ENCODE data around the gene YY1AP1. TPM values are rescaled to one million over a fixed set of nuclear protein-coding genes. Genes with fewer than 3 reads are reported as not detected.
"Not testable (repeated sequence)": the region's sequence is repeated elsewhere in the genome, so short reads cannot be mapped to it uniquely, and the experiment has no call there.

YY1AP1 gene
- total and polyA plus RNA-seq, 4 experiments from 2014 or later, result 20.6 to 102 (median 74.4) TPM

DNA sequence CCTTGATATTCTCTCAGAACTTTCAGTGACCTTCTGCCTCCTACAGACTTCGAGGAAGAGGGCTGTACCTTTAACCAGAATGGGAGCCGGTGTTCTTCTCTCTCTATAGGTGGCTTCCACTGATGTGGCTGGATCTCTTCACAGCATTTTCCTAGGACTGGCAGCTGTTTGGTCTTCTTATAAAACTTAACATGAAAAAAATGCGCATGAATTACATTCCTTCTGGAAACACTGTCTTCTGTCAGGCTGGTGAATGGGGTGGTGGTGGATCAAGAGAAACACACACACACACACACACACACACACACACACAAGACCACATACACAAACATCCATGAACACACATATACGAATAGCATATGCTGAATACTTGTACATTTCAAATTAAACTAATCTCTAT lies 27.3 kb downstream of the YY1AP1 start:
- not testable (repeated sequence) for H3K4me3 Mint-ChIP-seq, H3K27ac Mint-ChIP-seq

DNA sequence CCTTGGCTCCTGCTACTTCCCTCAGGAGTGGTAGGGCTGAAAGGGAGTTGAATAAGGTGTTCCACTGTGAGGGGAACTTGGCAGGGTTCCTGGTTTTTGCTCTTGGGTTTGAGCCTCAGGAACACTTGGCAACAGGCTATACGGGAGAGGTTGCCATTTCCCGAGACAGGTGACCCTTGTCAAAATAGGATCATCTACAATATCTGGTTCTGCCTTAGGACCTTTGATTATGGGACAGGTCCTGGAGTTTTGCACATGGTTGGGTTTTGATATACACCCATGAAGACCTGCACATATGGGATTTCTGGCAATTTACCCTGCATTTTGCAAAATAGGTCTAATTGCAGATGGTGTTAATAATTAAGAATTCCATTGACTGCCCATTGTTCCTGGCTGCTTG lies 31.1 kb downstream of the YY1AP1 start:
- intact Hi-C loops (cut with micrococcal nuclease), result no loop called here
- DNase-seq, result no peak
- H3K27ac ChIP-seq (ENCODE audit: low read depth, low read length), result no peak overlapping the region
- H3K36me3 ChIP-seq (ENCODE audit: insufficient read depth, low read length), result peaks cover 31% of the 10 kb centered on the region
- Mint-ChIP-seq H3K4me1 (no peaks in the 10 kb centered on the region), H3K9me3 (peaks cover 0 to 2% (median 0%) of the 10 kb centered on the region in 8 donors), H3K4me3 (no peak overlapping the region), H3K36me3 (peaks cover 40% of the 10 kb centered on the region in 2 donors), H3K27ac (no peak overlapping the region), H3K27me3 (no peaks in the 10 kb centered on the region)
- H3K4me3 ChIP-seq (ENCODE audit: low read length in 2 of 2), result no peak overlapping the region
- H3K9me3 ChIP-seq (ENCODE audit: control insufficient read depth in 1 of 2, low read length in 2 of 2), result no peaks in the 10 kb centered on the region
- POLR2A ChIA-PET (ENCODE audit: partially characterized antibody), result no interaction called here
- CTCF ChIA-PET (ENCODE audit: partially characterized antibody), result no interaction called here
- H3K4me1 ChIP-seq (ENCODE audit: insufficient read depth, low read length), result no peaks in the 10 kb centered on the region
- H3K27me3 ChIP-seq (ENCODE audit: insufficient read depth, low read length), result no peaks in the 10 kb centered on the region

More for the DNA sequence above, 27.3 kb downstream of the YY1AP1 start:
- H3K4me1 ChIP-seq (ENCODE audit: insufficient read depth, low read length); H3K4me1 Mint-ChIP-seq; CTCF ChIA-PET (ENCODE audit: partially characterized antibody); H3K27me3 Mint-ChIP-seq; intact Hi-C loops (cut with micrococcal nuclease); H3K27ac ChIP-seq (ENCODE audit: low read depth, low read length); DNase-seq; POLR2A ChIA-PET (ENCODE audit: partially characterized antibody); H3K27me3 ChIP-seq (ENCODE audit: insufficient read depth, low read length); H3K9me3 ChIP-seq (ENCODE audit: control insufficient read depth in 1 of 2, low read length in 2 of 2); H3K9me3 Mint-ChIP-seq; H3K4me3 ChIP-seq (ENCODE audit: low read length in 2 of 2): not testable (repeated sequence)
- peaks cover 43% of the 10 kb centered on the region for H3K36me3 ChIP-seq (ENCODE audit: insufficient read depth, low read length)
- peaks cover 47 to 54% of the 10 kb centered on the region in 2 donors for H3K36me3 Mint-ChIP-seq

DNA sequence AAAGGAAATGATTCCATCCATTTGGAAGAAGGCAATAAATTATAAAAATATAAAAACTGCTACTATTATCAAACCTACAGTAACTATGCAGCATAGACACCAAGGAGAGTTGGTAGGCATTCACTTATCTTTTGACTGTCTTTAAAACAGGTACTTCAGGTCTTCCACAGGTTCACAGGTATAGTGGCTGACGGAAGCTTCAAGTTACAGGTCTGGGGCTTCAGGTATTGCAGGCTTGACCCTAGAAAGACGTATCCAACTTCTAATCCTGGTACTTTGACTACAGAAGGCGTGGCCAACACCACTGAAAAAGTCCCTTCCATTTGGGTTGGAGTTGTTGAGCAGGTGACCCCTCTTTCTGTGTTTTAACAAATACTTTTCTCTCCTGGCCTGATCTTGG lies 35.6 kb downstream of the YY1AP1 start:
- Mint-ChIP-seq H3K4me3 (no peak overlapping the region), H3K4me1 (no peaks in the 10 kb centered on the region), H3K9me3 (no peaks in the 10 kb centered on the region), H3K36me3 (peaks cover 2 to 3% of the 10 kb centered on the region in 2 donors), H3K27ac (no peak overlapping the region), H3K27me3 (peaks cover 0 to 2% of the 10 kb centered on the region in 2 donors)
- no peaks in the 10 kb centered on the region for H3K27me3 ChIP-seq (ENCODE audit: insufficient read depth, low read length)
- DNase-seq, result no peak
- no peaks in the 10 kb centered on the region for H3K36me3 ChIP-seq (ENCODE audit: insufficient read depth, low read length)
- no peak overlapping the region for H3K27ac ChIP-seq (ENCODE audit: low read depth, low read length)
- no peak overlapping the region for H3K4me3 ChIP-seq (ENCODE audit: low read length in 2 of 2)
- ChIA-PET POLR2A (ENCODE audit: partially characterized antibody) (no interaction called here), CTCF (ENCODE audit: partially characterized antibody) (no interaction called here)
- H3K4me1 ChIP-seq (ENCODE audit: insufficient read depth, low read length), result no peaks in the 10 kb centered on the region
- H3K9me3 ChIP-seq (ENCODE audit: control insufficient read depth in 1 of 2, low read length in 2 of 2), result no peaks in the 10 kb centered on the region
- intact Hi-C loops (cut with micrococcal nuclease), result no loop called here

DNA sequence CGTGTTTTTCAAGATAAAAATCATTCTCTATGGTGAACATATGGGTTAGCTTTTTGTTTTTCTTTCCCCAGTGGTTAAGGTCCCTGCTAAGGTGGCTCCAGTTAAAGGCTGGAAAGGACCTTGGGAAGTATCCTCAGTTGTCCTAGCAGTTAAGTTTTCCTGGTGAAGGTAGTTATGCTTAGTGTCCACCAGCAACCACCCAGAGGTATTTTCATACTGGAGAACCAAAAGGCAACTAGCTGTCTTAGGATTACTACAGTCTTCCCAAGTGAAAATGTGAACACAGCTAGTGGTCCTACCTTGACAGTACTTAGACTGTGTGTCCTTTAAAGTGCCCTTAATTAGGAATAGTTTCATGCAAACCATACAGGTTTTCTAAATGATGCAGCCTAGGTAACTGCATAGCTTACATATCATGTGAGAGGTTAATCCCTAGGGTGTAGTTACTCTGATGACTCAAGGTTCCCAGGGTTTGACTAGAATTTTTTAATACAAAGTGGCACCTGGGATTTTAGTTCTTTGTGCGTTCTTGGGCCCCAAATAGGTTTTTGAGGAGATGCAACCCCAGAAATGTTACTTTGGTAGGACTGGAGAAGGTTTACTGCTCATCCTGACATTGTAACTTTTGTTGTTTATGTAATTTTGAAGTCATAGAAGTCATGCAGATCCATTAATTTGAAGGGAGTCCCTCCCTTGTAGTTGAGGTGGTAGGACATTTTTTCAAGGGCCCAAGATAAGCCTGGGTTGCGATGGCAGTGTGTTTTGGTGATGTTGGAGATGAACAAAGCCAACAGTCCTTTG lies 36.5 kb downstream of the YY1AP1 start:
- peak overlapping the region in 1 of 7 donors; percentile 0 for H3K27ac Mint-ChIP-seq
- CTCF ChIA-PET (ENCODE audit: partially characterized antibody), result no interaction called here
- no peaks in the 10 kb centered on the region for H3K36me3 ChIP-seq (ENCODE audit: insufficient read depth, low read length)
- H3K4me1 Mint-ChIP-seq, result no peaks in the 10 kb centered on the region
- POLR2A ChIA-PET (ENCODE audit: partially characterized antibody), result no interaction called here
- H3K36me3 Mint-ChIP-seq, result peaks cover 0 to 3% of the 10 kb centered on the region in 2 donors
- no peak overlapping the region for H3K27ac ChIP-seq (ENCODE audit: low read depth, low read length)
- no peak overlapping the region for H3K4me3 Mint-ChIP-seq
- H3K27me3 ChIP-seq (ENCODE audit: insufficient read depth, low read length), result no peaks in the 10 kb centered on the region
- peaks cover 0 to 2% of the 10 kb centered on the region in 2 donors for H3K27me3 Mint-ChIP-seq
- no peaks in the 10 kb centered on the region for H3K4me1 ChIP-seq (ENCODE audit: insufficient read depth, low read length)
- H3K9me3 ChIP-seq (ENCODE audit: control insufficient read depth in 1 of 2, low read length in 2 of 2), result no peaks in the 10 kb centered on the region
- intact Hi-C loops (cut with micrococcal nuclease), result no loop called here
- H3K4me3 ChIP-seq (ENCODE audit: low read length in 2 of 2), result no peak overlapping the region
- H3K9me3 Mint-ChIP-seq, result no peaks in the 10 kb centered on the region
- no peak for DNase-seq

DNA sequence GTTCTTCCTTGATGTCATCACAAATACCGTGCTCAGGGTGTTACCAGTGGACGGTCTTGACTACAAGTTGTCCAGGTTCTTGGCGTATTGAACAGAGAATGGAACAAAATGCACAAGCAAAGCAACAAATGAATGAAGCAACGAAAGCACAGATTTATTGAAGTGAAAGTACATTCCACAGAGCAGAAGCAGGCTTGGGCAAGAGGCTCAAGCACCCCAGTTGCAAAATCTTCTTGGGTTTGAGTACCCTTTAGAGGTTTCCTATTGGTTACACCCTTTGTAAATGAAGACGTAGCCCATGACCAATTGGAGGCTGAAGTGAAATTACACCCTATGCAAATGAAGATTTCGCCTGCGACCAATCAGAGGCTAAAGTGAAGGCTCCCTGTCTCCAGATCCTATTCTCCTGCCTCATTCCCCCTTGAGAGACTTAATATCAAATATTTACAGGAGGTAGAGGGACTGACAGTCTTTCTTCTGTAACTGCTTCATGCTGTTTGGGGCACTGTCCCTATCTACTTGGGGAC lies 38.3 kb downstream of the YY1AP1 start:
- POLR2A ChIA-PET (ENCODE audit: partially characterized antibody), result no interaction called here
- Histone ChIP-seq H3K27ac (ENCODE audit: low read depth, low read length) (no peak overlapping the region), H3K4me1 (ENCODE audit: insufficient read depth, low read length) (no peaks in the 10 kb centered on the region), H3K4me3 (ENCODE audit: low read length in 2 of 2) (no peak overlapping the region), H3K27me3 (ENCODE audit: insufficient read depth, low read length) (no peaks in the 10 kb centered on the region), H3K9me3 (ENCODE audit: control insufficient read depth in 1 of 2, low read length in 2 of 2) (no peaks in the 10 kb centered on the region), H3K36me3 (ENCODE audit: insufficient read depth, low read length) (no peaks in the 10 kb centered on the region)
- Mint-ChIP-seq H3K4me1 (no peaks in the 10 kb centered on the region), H3K27me3 (peaks cover 0 to 2% of the 10 kb centered on the region in 2 donors), H3K4me3 (no peak overlapping the region), H3K27ac (no peak overlapping the region), H3K9me3 (no peaks in the 10 kb centered on the region), H3K36me3 (peaks cover 0 to 3% of the 10 kb centered on the region in 2 donors)
- intact Hi-C loops (cut with micrococcal nuclease), result no loop called here
- CTCF ChIA-PET (ENCODE audit: partially characterized antibody), result no interaction called here
- DNase-seq, result no peak

DNA sequence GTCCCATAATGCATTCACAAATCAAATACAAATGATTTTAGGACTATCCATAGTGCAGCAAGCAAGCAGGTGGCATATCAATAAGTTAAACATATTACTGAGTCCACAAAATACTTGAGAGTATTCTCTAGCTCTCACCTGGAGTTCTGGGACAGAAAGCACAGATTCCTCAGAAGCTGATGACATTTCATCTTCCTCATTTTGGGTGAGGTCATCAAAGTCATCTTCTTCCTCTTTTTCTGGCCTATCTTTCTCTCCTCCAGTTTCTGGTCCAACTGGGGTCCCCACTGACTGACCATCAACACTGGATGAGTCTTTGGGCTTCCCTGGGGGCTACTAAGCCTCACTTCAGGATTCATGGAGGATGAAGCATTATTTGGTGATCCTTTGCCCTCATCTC lies 38.9 kb downstream of the YY1AP1 start:
- H3K36me3 Mint-ChIP-seq, result peaks cover 0 to 3% of the 10 kb centered on the region in 2 donors
- no peak overlapping the region for H3K4me3 Mint-ChIP-seq
- Histone ChIP-seq H3K36me3 (ENCODE audit: insufficient read depth, low read length) (no peaks in the 10 kb centered on the region), H3K4me1 (ENCODE audit: insufficient read depth, low read length) (no peaks in the 10 kb centered on the region), H3K27me3 (ENCODE audit: insufficient read depth, low read length) (no peaks in the 10 kb centered on the region), H3K9me3 (ENCODE audit: control insufficient read depth in 1 of 2, low read length in 2 of 2) (no peaks in the 10 kb centered on the region), H3K27ac (ENCODE audit: low read depth, low read length) (no peak overlapping the region), H3K4me3 (ENCODE audit: low read length in 2 of 2) (no peak overlapping the region)
- H3K9me3 Mint-ChIP-seq, result no peaks in the 10 kb centered on the region
- H3K27ac Mint-ChIP-seq, result no peak overlapping the region
- H3K27me3 Mint-ChIP-seq, result peaks cover 0 to 2% of the 10 kb centered on the region in 2 donors
- ChIA-PET CTCF (ENCODE audit: partially characterized antibody) (no interaction called here), POLR2A (ENCODE audit: partially characterized antibody) (no interaction called here)
- H3K4me1 Mint-ChIP-seq, result no peaks in the 10 kb centered on the region
- intact Hi-C loops (cut with micrococcal nuclease), result no loop called here
- no peak for DNase-seq

DNA sequence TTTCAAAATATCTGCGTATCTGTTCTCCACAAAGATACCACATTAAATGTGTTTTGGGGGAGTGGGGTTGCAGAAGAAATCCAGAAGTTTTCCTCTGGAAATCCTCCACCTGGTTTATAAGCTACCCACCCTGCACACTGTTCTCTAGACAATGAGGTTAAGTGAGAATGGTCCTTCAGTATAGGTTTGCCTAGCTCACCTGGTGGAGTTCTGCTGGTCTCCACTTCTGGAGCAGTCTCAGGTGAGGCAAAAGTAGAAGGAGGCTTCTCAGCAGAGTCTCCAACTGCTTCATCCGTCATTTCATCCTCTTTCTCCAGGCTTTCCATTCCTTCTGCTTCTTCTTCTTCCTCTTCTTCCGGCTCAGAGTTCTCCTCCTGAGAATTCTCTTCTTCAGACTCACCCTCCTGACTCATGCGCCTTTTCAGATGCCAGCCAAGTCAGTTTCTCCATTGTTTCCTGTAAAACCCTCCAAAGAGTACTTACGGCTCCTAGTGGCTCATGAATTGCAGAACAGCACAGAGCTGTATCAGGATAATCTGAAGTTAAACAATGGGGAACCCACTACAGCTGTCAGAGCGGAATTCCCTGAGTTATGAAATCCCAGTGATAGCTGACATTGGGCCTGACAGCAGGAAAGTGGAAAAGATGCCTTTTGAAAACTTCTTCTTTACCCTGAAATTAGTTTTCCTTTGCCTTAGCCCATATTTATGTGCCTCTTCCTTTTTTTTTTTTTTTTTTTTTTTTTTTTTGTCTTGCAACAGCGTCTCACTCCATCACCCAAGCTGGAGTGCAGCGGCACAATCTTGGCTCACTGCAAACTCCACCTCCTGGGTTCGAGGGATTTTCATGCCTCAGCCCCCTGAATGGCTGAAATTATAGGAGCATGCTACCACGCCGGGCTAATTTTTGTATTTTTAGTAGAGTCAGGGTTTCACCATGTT lies 40.1 kb downstream of the YY1AP1 start:
- no peak overlapping the region for H3K27ac Mint-ChIP-seq
- no peaks in the 10 kb centered on the region for H3K4me1 ChIP-seq (ENCODE audit: insufficient read depth, low read length)
- H3K9me3 ChIP-seq (ENCODE audit: control insufficient read depth in 1 of 2, low read length in 2 of 2), result no peaks in the 10 kb centered on the region
- H3K36me3 Mint-ChIP-seq, result peaks cover 0 to 3% of the 10 kb centered on the region in 2 donors
- H3K4me3 ChIP-seq (ENCODE audit: low read length in 2 of 2), result no peak overlapping the region
- no peak for DNase-seq
- H3K27me3 Mint-ChIP-seq, result peaks cover 0 to 2% of the 10 kb centered on the region in 2 donors
- ChIA-PET CTCF (ENCODE audit: partially characterized antibody) (no interaction called here), POLR2A (ENCODE audit: partially characterized antibody) (interaction anchor here (0.6 kb wide), 1 partner anchor 9 kb away, joined by 3 read pairs; no protein-coding TSS in a partner anchor)
- no peaks in the 10 kb centered on the region for H3K27me3 ChIP-seq (ENCODE audit: insufficient read depth, low read length)
- H3K27ac ChIP-seq (ENCODE audit: low read depth, low read length), result no peak overlapping the region
- H3K36me3 ChIP-seq (ENCODE audit: insufficient read depth, low read length), result no peaks in the 10 kb centered on the region
- peaks cover 0 to 4% (median 0%) of the 10 kb centered on the region in 8 donors for H3K9me3 Mint-ChIP-seq
- no peaks in the 10 kb centered on the region for H3K4me1 Mint-ChIP-seq
- intact Hi-C loops (cut with micrococcal nuclease), result no loop called here
- H3K4me3 Mint-ChIP-seq, result no peak overlapping the region
